ENCODE data around the gene FAM120B. TPM values are rescaled to one million over a fixed set of nuclear protein-coding genes. Genes with fewer than 3 reads are reported as not detected.

The FAM120B gene
- total RNA-seq, 1 experiment from 2014 or later = 15.2 TPM

GRCh38 chr6:170268216-170269129 is 38.1 kb upstream of the FAM120B start:
- ATAC-seq = no peak
- DNase-seq (ENCODE audit: low spot score) = no peak
- no peak for TF ChIP-seq KAT7 (CRISPR knock-in tag; IDR thresholded peaks at IDR 0.05; ENCODE audit: borderline replicate concordance)
- no peak for TF ChIP-seq PRRX2 (CRISPR knock-in tag; IDR thresholded peaks at IDR 0.05)
- no peak for TF ChIP-seq ZNF232 (CRISPR knock-in tag; IDR thresholded peaks at IDR 0.05)
- TF ChIP-seq MYBL2 (CRISPR knock-in tag; IDR thresholded peaks at IDR 0.05) = no peak
- TF ChIP-seq EMX1 (CRISPR knock-in tag; IDR thresholded peaks at IDR 0.05) = no peak
- no peak for TF ChIP-seq ZNF219 (CRISPR knock-in tag; IDR thresholded peaks at IDR 0.05; ENCODE audit: borderline replicate concordance)
- no peak for TF ChIP-seq PREB (CRISPR knock-in tag; IDR thresholded peaks at IDR 0.05; ENCODE audit: borderline replicate concordance)
- TF ChIP-seq MXD4 (CRISPR knock-in tag; IDR thresholded peaks at IDR 0.05; ENCODE audit: borderline replicate concordance) = no peak
- no peak for TF ChIP-seq RORB (CRISPR knock-in tag; IDR thresholded peaks at IDR 0.05)
- TF ChIP-seq ESRRA (CRISPR knock-in tag; IDR thresholded peaks at IDR 0.05; ENCODE audit: borderline replicate concordance) = no peak
- no peak for TF ChIP-seq NR2C2 (CRISPR knock-in tag; IDR thresholded peaks at IDR 0.05)
- no peak for TF ChIP-seq ZNF396 (CRISPR knock-in tag; IDR thresholded peaks at IDR 0.05; ENCODE audit: borderline replicate concordance)
- POLR2A ChIA-PET = no interaction called here
- Mint-ChIP-seq H3K36me3 (no peaks in the 10 kb centered on the region), H3K27ac (no peak overlapping the region), H3K4me1 (peaks cover 19% of the 10 kb centered on the region), H3K9me3 (no peaks in the 10 kb centered on the region), H3K27me3 (ENCODE audit: low read depth) (no peaks in the 10 kb centered on the region), H3K4me3 (no peak overlapping the region)
- CTCF ChIA-PET = interaction anchor here (1.5 kb wide), 1 partner anchor 437 kb away, joined by 3 read pairs; no protein-coding TSS in a partner anchor

GRCh38 chr6:170269151-170269845 is 37.3 kb upstream of the FAM120B start:
- DNase-seq (ENCODE audit: low spot score) (no peak), ATAC-seq (peak; percentile 67)

GRCh38 chr6:170269846-170270541 is 36.6 kb upstream of the FAM120B start:
- no peaks in the 10 kb centered on the region for H3K27me3 Mint-ChIP-seq (ENCODE audit: low read depth)
- no peak overlapping the region; the same call in 1 of the 2 replicates for H3K27ac Mint-ChIP-seq
- H3K36me3 Mint-ChIP-seq = no peaks in the 10 kb centered on the region
- ATAC-seq (no peak), DNase-seq (ENCODE audit: low spot score) (no peak)
- no peaks in the 10 kb centered on the region for H3K9me3 Mint-ChIP-seq
- CTCF ChIA-PET = interaction anchor here (1.1 to 1.2 kb wide), 2 partner anchors 9 to 439 kb away, joined by 3 read pairs; no protein-coding TSS in a partner anchor
- POLR2A ChIA-PET = no interaction called here
- peaks cover 19% of the 10 kb centered on the region for H3K4me1 Mint-ChIP-seq
- no peak for TF ChIP-seq NR2C2 (CRISPR knock-in tag; IDR thresholded peaks at IDR 0.05)
- no peak for TF ChIP-seq MYBL2 (CRISPR knock-in tag; IDR thresholded peaks at IDR 0.05)
- TF ChIP-seq ZSCAN18 (CRISPR knock-in tag; IDR thresholded peaks at IDR 0.05) = no peak
- no peak for TF ChIP-seq ZNF423 (CRISPR knock-in tag; IDR thresholded peaks at IDR 0.05)
- TF ChIP-seq TP53 (CRISPR knock-in tag; IDR thresholded peaks at IDR 0.05) = no peak
- no peak for TF ChIP-seq OVOL2 (CRISPR knock-in tag; IDR thresholded peaks at IDR 0.05; ENCODE audit: borderline replicate concordance)
- no peak for TF ChIP-seq FOXP4 (CRISPR knock-in tag; IDR thresholded peaks at IDR 0.05)
- TF ChIP-seq JUN (CRISPR knock-in tag; IDR thresholded peaks at IDR 0.05) = no peak
- no peak for TF ChIP-seq NFATC4 (CRISPR knock-in tag; IDR thresholded peaks at IDR 0.05)
- TF ChIP-seq ESRRA (CRISPR knock-in tag; IDR thresholded peaks at IDR 0.05; ENCODE audit: borderline replicate concordance) = no peak
- no peak for TF ChIP-seq ZNF232 (CRISPR knock-in tag; IDR thresholded peaks at IDR 0.05)
- no peak for TF ChIP-seq IRF2 (CRISPR knock-in tag; IDR thresholded peaks at IDR 0.05; ENCODE audit: borderline replicate concordance, low read depth)
- no peak overlapping the region for H3K4me3 Mint-ChIP-seq

More at GRCh38 chr6:170269151-170269845, 37.3 kb upstream of the FAM120B start:
- Mint-ChIP-seq H3K4me1 (peaks cover 19% of the 10 kb centered on the region), H3K27me3 (ENCODE audit: low read depth) (no peaks in the 10 kb centered on the region), H3K36me3 (no peaks in the 10 kb centered on the region), H3K27ac (no peak overlapping the region; the same call in 1 of the 2 replicates), H3K4me3 (no peak overlapping the region), H3K9me3 (no peaks in the 10 kb centered on the region)
- no peak for TF ChIP-seq ATF1 (CRISPR knock-in tag; IDR thresholded peaks at IDR 0.05)
- no peak for TF ChIP-seq FOXK1 (CRISPR knock-in tag; IDR thresholded peaks at IDR 0.05)
- TF ChIP-seq ZNF396 (CRISPR knock-in tag; IDR thresholded peaks at IDR 0.05; ENCODE audit: borderline replicate concordance) = no peak
- no peak for TF ChIP-seq IRF2 (CRISPR knock-in tag; IDR thresholded peaks at IDR 0.05; ENCODE audit: borderline replicate concordance, low read depth)
- no peak for TF ChIP-seq ZNF317 (CRISPR knock-in tag; IDR thresholded peaks at IDR 0.05; ENCODE audit: borderline replicate concordance, low read depth)
- ChIA-PET CTCF (interaction anchor here (1.1 to 1.5 kb wide), 2 partner anchors 8 to 437 kb away, joined by 3 read pairs; no protein-coding TSS in a partner anchor), POLR2A (no interaction called here)

All from WTC11 (cell line).